CD4-positive, alpha-beta memory T cell (primary cell): ENCODE data around the gene PTPRG. TPM values are rescaled to one million over a fixed set of nuclear protein-coding genes. Genes with fewer than 3 reads are reported as not detected.
"Not testable (repeated sequence)": the region's sequence is repeated elsewhere in the genome, so short reads cannot be mapped to it uniquely, and the experiment has no call there.

Experiments used
- CTCF ChIA-PET: fragments of 350-600 bp; sonication (Branson Sonifier 250); formaldehyde crosslinking; loops from one replicate; lab custom pipeline; 2021; ENCODE audit warnings: inconsistent platforms; ENCODE audit not compliant: partially characterized antibody; lab: Charles Lee
- POLR2A ChIA-PET: fragments of 350-600 bp; sonication (Branson Sonifier 250); formaldehyde crosslinking; loops from one replicate; lab custom pipeline; 2021; ENCODE audit not compliant: partially characterized antibody; lab: Charles Lee
- DNase-seq, 5 donors: peaks; one replicate each; pipeline versions ENCODE4 v3.0.0 to v3.0.0-alpha.2; 2020 to 2022; ENCODE audit warnings: mixed read lengths in 1 of 5
- H3K27ac ChIP-seq: one replicate; pipeline ENCODE4 v1.7.0; 2013; ENCODE audit warnings: low read depth, low read length
- H3K27me3 ChIP-seq: 2 replicates; pipeline ENCODE4 v1.7.0; 2013; ENCODE audit warnings: mild to moderate bottlenecking, low read length, moderate library complexity; ENCODE audit not compliant: insufficient read depth
- H3K36me3 ChIP-seq: 2 replicates; pipeline ENCODE4 v1.7.0; 2013; ENCODE audit warnings: mild to moderate bottlenecking, low read length, moderate library complexity; ENCODE audit not compliant: insufficient read depth
- H3K4me1 ChIP-seq: 2 replicates; pipeline ENCODE4 v1.7.0; 2013; ENCODE audit warnings: mild to moderate bottlenecking, low read length, moderate library complexity; ENCODE audit not compliant: insufficient read depth
- H3K4me3 ChIP-seq, 2 donors: one replicate each; pipeline ENCODE4 v1.7.0; 2013; ENCODE audit warnings: low read length in 2 of 2, mild to moderate bottlenecking in 1 of 2
- H3K9me3 ChIP-seq, 2 donors: one replicate each; pipeline ENCODE4 v1.7.0; 2013; ENCODE audit warnings: low read length in 2 of 2, control low read depth in 1 of 2; ENCODE audit not compliant: control insufficient read depth in 1 of 2
- H3K27ac Mint-ChIP-seq, 7 donors: one replicate each; pipeline ENCODE4 v1.8.0; 2020 to 2021; ENCODE audit warnings: mixed read lengths in 7 of 7, mild to moderate bottlenecking in 6 of 7, inconsistent platforms in 3 of 7, moderate library complexity in 3 of 7
- H3K27me3 Mint-ChIP-seq, 2 donors: one replicate each; pipeline ENCODE4 v1.8.0; 2020 to 2021; ENCODE audit warnings: mixed read lengths in 2 of 2
- H3K36me3 Mint-ChIP-seq, 2 donors: one replicate each; pipeline ENCODE4 v1.8.0; 2020 to 2021; ENCODE audit warnings: mixed read lengths in 2 of 2, inconsistent platforms in 1 of 2, mild to moderate bottlenecking in 1 of 2
- H3K4me1 Mint-ChIP-seq, 4 donors: one replicate each; pipeline ENCODE4 v1.8.0; 2020 to 2021; ENCODE audit warnings: mixed read lengths in 4 of 4, mild to moderate bottlenecking in 1 of 4
- H3K4me3 Mint-ChIP-seq, 8 donors: one replicate each; pipeline ENCODE4 v1.8.0; 2020 to 2021; ENCODE audit warnings: mixed read lengths in 8 of 8, mild to moderate bottlenecking in 7 of 8, moderate library complexity in 6 of 8, inconsistent platforms in 3 of 8
- H3K9me3 Mint-ChIP-seq, 8 donors: one replicate each; pipeline ENCODE4 v1.8.0; 2020 to 2021; ENCODE audit warnings: mixed read lengths in 8 of 8, mild to moderate bottlenecking in 5 of 8, inconsistent platforms in 3 of 8, moderate library complexity in 1 of 8
- intact Hi-C: fragments of 100-400 bp; cut with micrococcal nuclease; formaldehyde crosslinking; loops from one replicate; pipeline ENCODE4 v1.15.1; 2023
- polyA plus RNA-seq, 2 donors: library from polyadenylated mRNA; unstranded; fragments of 300-500 nt; fragmentation: Illumina TruSeq; gene quantifications; one replicate each; pipeline ENCODE4 v1.2.3, GENCODE V29; 2021
- total RNA-seq, 2 experiments: library from RNA; stranded (reverse); gene quantifications; one replicate each; pipeline ENCODE4 v1.2.3, GENCODE V29; 2021

Gene PTPRG
- total and polyA plus RNA-seq, 4 experiments from 2014 or later = not detected

DNA sequence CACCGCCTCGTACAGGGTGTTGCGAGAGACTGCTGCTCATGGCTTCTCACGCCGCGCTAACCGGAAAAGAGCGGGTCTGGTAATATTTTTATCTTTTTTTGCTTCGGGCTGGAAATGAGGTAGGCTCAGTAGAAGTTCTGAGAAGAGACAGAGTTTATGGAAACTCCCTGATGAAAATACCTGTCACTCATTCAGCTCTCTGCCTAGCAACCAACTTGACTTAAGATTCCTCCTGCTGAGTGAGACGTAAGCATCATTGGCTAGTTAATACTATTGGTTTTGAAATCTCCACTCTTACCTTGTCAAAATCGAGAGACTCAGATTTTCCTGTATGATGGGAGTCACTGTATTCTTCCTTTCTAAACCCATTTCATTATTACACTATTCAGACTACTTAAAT is 181.7 kb downstream of the PTPRG start:
- H3K4me1 Mint-ChIP-seq = no peaks in the 10 kb centered on the region
- no peak for DNase-seq
- no peak overlapping the region for H3K27ac Mint-ChIP-seq
- H3K27me3 Mint-ChIP-seq = no peaks in the 10 kb centered on the region
- H3K9me3 Mint-ChIP-seq = peaks cover 0 to 6% (median 0%) of the 10 kb centered on the region in 8 donors
- CTCF ChIA-PET = no interaction called here
- no peaks in the 10 kb centered on the region for H3K36me3 ChIP-seq
- H3K4me3 ChIP-seq = no peak overlapping the region
- POLR2A ChIA-PET = no interaction called here
- H3K9me3 ChIP-seq = no peaks in the 10 kb centered on the region
- no peaks in the 10 kb centered on the region for H3K4me1 ChIP-seq
- no peaks in the 10 kb centered on the region for H3K36me3 Mint-ChIP-seq
- H3K4me3 Mint-ChIP-seq = no peak overlapping the region
- intact Hi-C loops = no loop called here
- no peaks in the 10 kb centered on the region for H3K27me3 ChIP-seq
- H3K27ac ChIP-seq = no peak overlapping the region

DNA sequence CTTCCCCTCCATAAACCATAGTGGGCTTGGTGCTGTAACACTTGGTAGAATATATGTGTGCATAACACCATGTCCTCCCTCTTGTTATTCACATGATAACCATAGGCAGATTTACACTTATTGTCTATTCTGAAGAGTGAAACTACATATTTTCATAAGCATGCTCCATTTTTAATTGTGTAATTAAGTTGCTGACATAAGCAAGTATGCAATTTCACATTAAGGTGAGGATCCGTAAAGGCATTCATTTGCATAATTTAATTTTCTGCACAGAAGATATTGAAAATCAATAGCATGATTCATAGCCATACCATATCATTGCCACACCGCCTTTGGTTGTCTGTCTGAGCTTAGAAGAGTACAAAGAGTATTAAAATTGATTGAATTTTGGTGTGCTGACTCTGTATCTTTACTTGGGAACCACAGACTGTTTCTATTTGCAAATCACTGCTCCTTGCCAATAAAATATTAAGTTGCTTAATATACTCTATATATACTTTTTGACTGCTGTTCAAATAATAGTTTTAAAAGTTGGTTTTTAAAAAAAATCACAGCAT is 182.4 kb downstream of the PTPRG start:
- Histone ChIP-seq H3K9me3 (no peaks in the 10 kb centered on the region), H3K27me3 (no peaks in the 10 kb centered on the region), H3K4me1 (no peaks in the 10 kb centered on the region), H3K36me3 (no peaks in the 10 kb centered on the region), H3K27ac (no peak overlapping the region), H3K4me3 (no peak overlapping the region)
- DNase-seq = no peak
- Mint-ChIP-seq H3K4me3 (no peak overlapping the region), H3K9me3 (peaks cover 0 to 6% (median 0%) of the 10 kb centered on the region in 8 donors), H3K4me1 (no peaks in the 10 kb centered on the region), H3K27ac (no peak overlapping the region), H3K27me3 (no peaks in the 10 kb centered on the region), H3K36me3 (no peaks in the 10 kb centered on the region)
- ChIA-PET POLR2A (no interaction called here), CTCF (no interaction called here)
- intact Hi-C loops = no loop called here

DNA sequence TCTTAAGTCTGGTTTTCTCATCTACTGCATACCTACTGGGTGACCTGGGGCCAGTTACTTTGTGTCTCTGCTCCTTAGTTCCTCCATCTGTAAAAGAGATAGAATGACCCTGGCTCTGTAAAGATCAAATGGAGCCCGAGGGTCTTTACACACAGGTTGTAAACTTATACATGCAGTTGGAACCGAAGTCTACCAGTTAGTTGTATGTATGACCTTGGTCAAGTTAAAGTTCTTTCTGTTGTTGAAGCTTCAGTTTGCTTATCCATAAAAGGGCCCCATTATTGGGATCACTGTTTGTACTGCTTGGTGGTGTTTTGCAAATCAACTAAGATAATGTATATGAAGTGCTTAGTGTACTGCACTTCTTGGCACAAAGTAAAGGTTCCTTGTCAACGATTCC is 186.9 kb downstream of the PTPRG start:
- H3K4me1 Mint-ChIP-seq = no peaks in the 10 kb centered on the region
- no peaks in the 10 kb centered on the region for H3K36me3 Mint-ChIP-seq
- Histone ChIP-seq H3K9me3 (no peaks in the 10 kb centered on the region), H3K4me3 (no peak overlapping the region), H3K4me1 (no peaks in the 10 kb centered on the region), H3K36me3 (no peaks in the 10 kb centered on the region), H3K27me3 (no peaks in the 10 kb centered on the region), H3K27ac (no peak overlapping the region)
- intact Hi-C loops = no loop called here
- H3K27ac Mint-ChIP-seq = no peak overlapping the region
- no peaks in the 10 kb centered on the region for H3K27me3 Mint-ChIP-seq
- DNase-seq = no peak
- H3K4me3 Mint-ChIP-seq = no peak overlapping the region
- POLR2A ChIA-PET = no interaction called here
- CTCF ChIA-PET = no interaction called here
- peaks cover 0 to 7% (median 0%) of the 10 kb centered on the region in 8 donors for H3K9me3 Mint-ChIP-seq

DNA sequence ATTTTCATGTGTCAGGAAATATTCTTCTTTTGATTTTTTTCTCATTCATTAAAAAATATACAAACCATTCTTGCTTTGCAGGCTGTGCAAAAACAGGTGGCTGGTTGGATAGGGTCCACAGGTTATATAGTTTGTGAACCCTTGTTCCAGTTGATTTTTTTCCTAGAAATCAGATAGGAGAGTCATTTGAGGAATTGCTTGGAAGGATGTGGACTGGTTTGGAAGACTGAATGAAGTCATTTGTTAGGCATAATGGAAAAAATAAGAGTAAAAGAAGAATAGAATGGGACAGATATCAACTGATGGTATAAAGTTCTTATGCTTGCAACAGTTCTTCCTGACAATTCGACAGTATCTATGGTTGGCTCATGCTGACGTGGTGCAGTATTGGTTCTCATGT is 189.4 kb downstream of the PTPRG start:
- no peak overlapping the region for H3K27ac ChIP-seq
- H3K27me3 ChIP-seq = no peaks in the 10 kb centered on the region
- H3K36me3 ChIP-seq = no peaks in the 10 kb centered on the region
- intact Hi-C loops = no loop called here
- ChIA-PET CTCF (no interaction called here), POLR2A (no interaction called here)
- no peaks in the 10 kb centered on the region for H3K27me3 Mint-ChIP-seq
- H3K4me1 ChIP-seq = no peaks in the 10 kb centered on the region
- no peaks in the 10 kb centered on the region for H3K9me3 ChIP-seq
- H3K9me3 Mint-ChIP-seq = peaks cover 0 to 4% (median 0%) of the 10 kb centered on the region in 8 donors
- no peak overlapping the region for H3K27ac Mint-ChIP-seq
- no peaks in the 10 kb centered on the region for H3K36me3 Mint-ChIP-seq
- H3K4me3 Mint-ChIP-seq = no peak overlapping the region
- no peak for DNase-seq
- H3K4me1 Mint-ChIP-seq = no peaks in the 10 kb centered on the region
- no peak overlapping the region for H3K4me3 ChIP-seq

DNA sequence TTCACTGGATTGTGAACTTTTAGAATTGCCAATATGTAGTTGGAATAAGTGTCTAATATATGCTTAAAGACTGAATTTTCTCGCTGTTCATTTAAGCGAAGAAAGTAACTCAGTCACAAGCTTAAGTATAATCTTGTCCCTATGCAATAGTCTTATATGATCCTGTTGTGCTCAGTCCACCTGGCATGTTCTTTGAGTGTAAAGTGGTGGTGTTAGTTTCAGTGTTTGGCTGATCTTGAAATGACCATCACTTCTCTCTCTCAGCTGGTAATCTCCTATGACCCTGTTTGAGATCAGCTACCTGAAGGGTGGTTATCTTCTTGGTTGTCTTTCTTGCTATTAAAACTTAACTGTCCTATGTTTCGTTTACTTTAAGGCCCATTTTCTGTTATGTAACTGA is 197.5 kb downstream of the PTPRG start:
- Mint-ChIP-seq H3K9me3 (peaks cover 0 to 7% (median 0%) of the 10 kb centered on the region in 8 donors), H3K27ac (no peak overlapping the region), H3K36me3 (no peaks in the 10 kb centered on the region), H3K4me1 (no peaks in the 10 kb centered on the region), H3K27me3 (peaks cover 0 to 4% of the 10 kb centered on the region in 2 donors), H3K4me3 (no peak overlapping the region)
- intact Hi-C loops = no loop called here
- Histone ChIP-seq H3K4me1 (no peaks in the 10 kb centered on the region), H3K4me3 (no peak overlapping the region), H3K27ac (no peak overlapping the region), H3K9me3 (no peaks in the 10 kb centered on the region), H3K27me3 (no peaks in the 10 kb centered on the region), H3K36me3 (no peaks in the 10 kb centered on the region)
- no peak for DNase-seq
- POLR2A ChIA-PET = no interaction called here
- CTCF ChIA-PET = no interaction called here

DNA sequence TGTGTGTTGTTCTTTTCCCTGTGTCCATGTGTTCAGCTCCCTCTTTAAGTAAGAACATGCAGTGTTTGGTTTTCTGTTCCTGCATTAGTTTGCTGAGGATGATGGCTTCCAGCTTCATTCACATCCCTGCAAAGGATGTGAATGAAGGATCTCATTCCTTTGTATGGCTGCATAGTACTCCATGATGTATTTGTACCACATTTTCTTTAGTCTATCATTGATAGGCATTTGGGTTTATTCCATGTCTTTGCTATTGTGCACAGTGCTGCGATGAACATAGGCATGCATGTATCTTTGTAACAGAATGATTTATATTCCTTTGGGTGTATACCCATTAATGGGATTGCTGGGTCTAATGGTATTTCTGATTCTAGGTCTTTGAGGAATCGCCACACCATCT is 199.4 kb downstream of the PTPRG start:
- POLR2A ChIA-PET, H3K4me3 ChIP-seq, H3K9me3 Mint-ChIP-seq, H3K4me3 Mint-ChIP-seq, DNase-seq, intact Hi-C loops, CTCF ChIA-PET, H3K9me3 ChIP-seq, H3K36me3 Mint-ChIP-seq, H3K4me1 ChIP-seq, H3K27ac ChIP-seq, H3K36me3 ChIP-seq, H3K27me3 Mint-ChIP-seq, H3K27ac Mint-ChIP-seq, H3K4me1 Mint-ChIP-seq, H3K27me3 ChIP-seq: not testable (repeated sequence)

DNA sequence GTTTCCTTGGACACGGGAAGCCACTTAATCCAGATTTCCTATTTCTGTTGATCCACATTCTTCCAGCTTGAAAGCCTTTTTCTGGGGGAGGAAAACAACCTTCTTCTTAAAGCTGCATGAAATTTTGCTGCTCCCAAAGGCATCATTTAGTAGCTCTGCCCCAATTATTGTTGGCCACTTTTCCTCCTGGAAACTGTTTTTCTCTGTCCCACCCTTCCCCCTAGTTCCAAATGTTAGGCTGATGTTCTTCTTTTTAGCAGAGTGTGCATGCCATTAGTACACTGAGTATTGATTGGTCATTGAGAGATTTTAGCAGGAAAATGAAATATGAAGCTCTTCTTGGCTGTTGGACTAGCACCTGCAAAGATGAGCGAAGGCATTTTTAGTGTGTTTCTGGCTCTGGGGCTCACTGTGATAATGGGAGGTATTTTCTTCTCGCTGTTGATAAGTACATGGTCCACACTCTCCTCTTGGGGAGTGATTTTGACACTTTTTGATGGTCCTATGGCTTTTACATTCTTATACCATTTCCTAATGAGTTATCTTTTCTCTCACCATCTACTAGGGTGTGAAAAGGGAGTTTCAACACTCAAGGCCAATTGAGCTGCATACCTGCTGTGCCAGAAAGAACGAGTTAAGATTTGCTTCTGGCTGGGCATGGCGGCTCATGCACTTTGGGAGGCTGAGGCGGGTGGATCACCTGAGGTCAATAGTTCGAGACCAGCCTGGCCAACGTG is 200.5 kb downstream of the PTPRG start:
- POLR2A ChIA-PET = no interaction called here
- H3K4me1 ChIP-seq = no peaks in the 10 kb centered on the region
- H3K9me3 ChIP-seq = no peaks in the 10 kb centered on the region
- H3K36me3 ChIP-seq = no peaks in the 10 kb centered on the region
- H3K27me3 Mint-ChIP-seq = peaks cover 0 to 4% of the 10 kb centered on the region in 2 donors
- no peak overlapping the region for H3K27ac Mint-ChIP-seq
- intact Hi-C loops = no loop called here
- CTCF ChIA-PET = no interaction called here
- H3K9me3 Mint-ChIP-seq = peaks cover 0 to 8% (median 0%) of the 10 kb centered on the region in 8 donors
- no peak overlapping the region for H3K4me3 Mint-ChIP-seq
- no peak overlapping the region for H3K27ac ChIP-seq
- no peak overlapping the region for H3K4me3 ChIP-seq
- no peaks in the 10 kb centered on the region for H3K4me1 Mint-ChIP-seq
- no peak for DNase-seq
- H3K36me3 Mint-ChIP-seq = no peaks in the 10 kb centered on the region
- H3K27me3 ChIP-seq = no peaks in the 10 kb centered on the region
